OCI-LY1 (cell line): ENCODE data around the gene NKX2-3.

ENCODE experiments used
- CTCF ChIP-seq: fragments of 200-600 bp; sonication (generic), shearing (Covaris generic); IDR thresholded peaks from 2 replicates; pipeline ENCODE4 v1.5.1; 2017; ENCODE audit warnings: mild to moderate bottlenecking, antibody characterized with exemption, low read length, moderate library complexity, mixed read lengths
- EZH2 ChIP-seq: fragments of 200-600 bp; sonication (generic), shearing (Covaris generic); IDR thresholded peaks from 2 replicates; pipeline ENCODE4 v1.8.0; 2017; ENCODE audit warnings: borderline replicate concordance, mixed run types, mild to moderate bottlenecking, antibody characterized with exemption, low read length, moderate library complexity, mixed read lengths

GRCh38 chr10:99528494-99529441, 4.0 kb upstream of the NKX2-3 start:
- no peak for TF ChIP-seq CTCF
- no peak for TF ChIP-seq EZH2
